ENCODE results near the gene HIVEP1.

DNA sequence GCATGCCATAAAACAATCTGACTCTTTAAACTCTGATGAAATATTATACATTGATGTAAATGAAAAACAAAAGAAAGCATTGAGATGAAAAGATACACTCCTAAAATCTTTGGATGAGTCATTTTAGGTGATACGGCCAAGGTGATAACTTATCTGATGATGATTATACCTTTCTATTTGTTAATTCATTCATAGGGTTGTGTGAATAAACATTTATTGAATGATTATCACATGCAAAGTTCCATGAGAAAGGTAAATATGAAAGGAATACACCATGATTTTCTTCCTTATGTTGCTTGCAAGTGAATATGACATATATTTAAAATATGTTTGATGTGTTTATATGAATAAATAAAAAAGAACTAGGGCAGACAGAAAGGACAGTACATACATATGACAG, 15.4 kb upstream of the HIVEP1 start:
- TF ChIP-seq EZH2phosphoT487 (IDR thresholded peaks at IDR 0.05; ENCODE audit: borderline replicate concordance, low read depth) (no peak), GABPA (IDR thresholded peaks at IDR 0.05; ENCODE audit: low read depth) (no peak), TAF1 (IDR thresholded peaks at IDR 0.05; ENCODE audit: borderline replicate concordance, low read depth, low read length) (no peak), JUND (IDR thresholded peaks at IDR 0.05) (no peak)
- TF ChIP-seq, protein P1, sequence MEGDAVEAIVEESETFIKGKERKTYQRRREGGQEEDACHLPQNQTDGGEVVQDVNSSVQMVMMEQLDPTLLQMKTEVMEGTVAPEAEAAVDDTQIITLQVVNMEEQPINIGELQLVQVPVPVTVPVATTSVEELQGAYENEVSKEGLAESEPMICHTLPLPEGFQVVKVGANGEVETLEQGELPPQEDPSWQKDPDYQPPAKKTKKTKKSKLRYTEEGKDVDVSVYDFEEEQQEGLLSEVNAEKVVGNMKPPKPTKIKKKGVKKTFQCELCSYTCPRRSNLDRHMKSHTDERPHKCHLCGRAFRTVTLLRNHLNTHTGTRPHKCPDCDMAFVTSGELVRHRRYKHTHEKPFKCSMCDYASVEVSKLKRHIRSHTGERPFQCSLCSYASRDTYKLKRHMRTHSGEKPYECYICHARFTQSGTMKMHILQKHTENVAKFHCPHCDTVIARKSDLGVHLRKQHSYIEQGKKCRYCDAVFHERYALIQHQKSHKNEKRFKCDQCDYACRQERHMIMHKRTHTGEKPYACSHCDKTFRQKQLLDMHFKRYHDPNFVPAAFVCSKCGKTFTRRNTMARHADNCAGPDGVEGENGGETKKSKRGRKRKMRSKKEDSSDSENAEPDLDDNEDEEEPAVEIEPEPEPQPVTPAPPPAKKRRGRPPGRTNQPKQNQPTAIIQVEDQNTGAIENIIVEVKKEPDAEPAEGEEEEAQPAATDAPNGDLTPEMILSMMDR (IDR thresholded peaks at IDR 0.05): no peak

Measured in SK-N-SH (cell line).